ENCODE results near the gene CRISPLD2.

DNA sequence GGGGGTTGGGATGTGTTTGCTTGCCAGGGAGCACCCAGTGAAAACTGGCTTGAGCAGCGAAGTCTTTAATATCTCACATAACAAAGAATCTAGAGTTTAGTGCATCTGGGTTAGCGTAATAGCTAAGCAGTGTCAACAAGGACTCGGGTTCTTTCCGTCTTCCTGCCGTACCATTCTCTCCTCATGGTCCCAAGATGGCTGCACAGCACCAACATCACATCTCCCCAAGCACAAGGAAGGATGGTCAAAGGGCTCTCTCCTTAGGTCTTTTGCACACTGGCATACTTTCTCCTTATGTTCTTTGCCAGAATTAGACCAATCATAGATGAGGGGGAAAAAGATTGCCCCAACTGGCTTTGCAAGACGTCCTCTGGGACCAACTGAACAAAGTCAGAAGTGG, 30.9 kb downstream of the CRISPLD2 start:
- TF ChIP-seq, protein P1, sequence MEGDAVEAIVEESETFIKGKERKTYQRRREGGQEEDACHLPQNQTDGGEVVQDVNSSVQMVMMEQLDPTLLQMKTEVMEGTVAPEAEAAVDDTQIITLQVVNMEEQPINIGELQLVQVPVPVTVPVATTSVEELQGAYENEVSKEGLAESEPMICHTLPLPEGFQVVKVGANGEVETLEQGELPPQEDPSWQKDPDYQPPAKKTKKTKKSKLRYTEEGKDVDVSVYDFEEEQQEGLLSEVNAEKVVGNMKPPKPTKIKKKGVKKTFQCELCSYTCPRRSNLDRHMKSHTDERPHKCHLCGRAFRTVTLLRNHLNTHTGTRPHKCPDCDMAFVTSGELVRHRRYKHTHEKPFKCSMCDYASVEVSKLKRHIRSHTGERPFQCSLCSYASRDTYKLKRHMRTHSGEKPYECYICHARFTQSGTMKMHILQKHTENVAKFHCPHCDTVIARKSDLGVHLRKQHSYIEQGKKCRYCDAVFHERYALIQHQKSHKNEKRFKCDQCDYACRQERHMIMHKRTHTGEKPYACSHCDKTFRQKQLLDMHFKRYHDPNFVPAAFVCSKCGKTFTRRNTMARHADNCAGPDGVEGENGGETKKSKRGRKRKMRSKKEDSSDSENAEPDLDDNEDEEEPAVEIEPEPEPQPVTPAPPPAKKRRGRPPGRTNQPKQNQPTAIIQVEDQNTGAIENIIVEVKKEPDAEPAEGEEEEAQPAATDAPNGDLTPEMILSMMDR (conservative IDR thresholded peaks at IDR 0.05 in 1 of 2, IDR thresholded peaks at IDR 0.05 in 1 of 2; ENCODE audit: extremely low read depth in 1 of 2, insufficient read depth in 1 of 2, low read depth in 1 of 2, low read length in 2 of 2) = no peak
- TF ChIP-seq EZH2 (IDR thresholded peaks at IDR 0.05; ENCODE audit: borderline replicate concordance, low read length) = no peak
